Fibroblast of villous mesenchyme (primary cell): ENCODE data around the gene TMEM259. TPM values are rescaled to one million over a fixed set of nuclear protein-coding genes. Genes with fewer than 3 reads are reported as not detected.
"Not testable (repeated sequence)": the region's sequence is repeated elsewhere in the genome, so short reads cannot be mapped to it uniquely, and the experiment has no call there.

Source experiments
- DNase-seq: peaks from one replicate; pipeline ENCODE4 v3.0.0-alpha.2; 2010; ENCODE audit warnings: low read depth
- H3K4me3 ChIP-seq: 2 replicates; pipeline ENCODE4 v1.5.1; 2011; ENCODE audit warnings: low read depth, mild to moderate bottlenecking, low read length
- CTCF ChIP-seq: IDR thresholded peaks from 2 replicates; pipeline ENCODE4 v1.5.1; 2012; ENCODE audit warnings: low read depth, mild to moderate bottlenecking, low read length; ENCODE audit not compliant: insufficient read depth
- total RNA-seq: library from RNA; depleted of rRNA; stranded (reverse); fragments of >200 nt; gene quantifications from 2 replicates; pipeline ENCODE4 v1.2.3, GENCODE V29; 2012

TMEM259 gene
- total RNA-seq, 1 donor, result 84.6 TPM

DNA sequence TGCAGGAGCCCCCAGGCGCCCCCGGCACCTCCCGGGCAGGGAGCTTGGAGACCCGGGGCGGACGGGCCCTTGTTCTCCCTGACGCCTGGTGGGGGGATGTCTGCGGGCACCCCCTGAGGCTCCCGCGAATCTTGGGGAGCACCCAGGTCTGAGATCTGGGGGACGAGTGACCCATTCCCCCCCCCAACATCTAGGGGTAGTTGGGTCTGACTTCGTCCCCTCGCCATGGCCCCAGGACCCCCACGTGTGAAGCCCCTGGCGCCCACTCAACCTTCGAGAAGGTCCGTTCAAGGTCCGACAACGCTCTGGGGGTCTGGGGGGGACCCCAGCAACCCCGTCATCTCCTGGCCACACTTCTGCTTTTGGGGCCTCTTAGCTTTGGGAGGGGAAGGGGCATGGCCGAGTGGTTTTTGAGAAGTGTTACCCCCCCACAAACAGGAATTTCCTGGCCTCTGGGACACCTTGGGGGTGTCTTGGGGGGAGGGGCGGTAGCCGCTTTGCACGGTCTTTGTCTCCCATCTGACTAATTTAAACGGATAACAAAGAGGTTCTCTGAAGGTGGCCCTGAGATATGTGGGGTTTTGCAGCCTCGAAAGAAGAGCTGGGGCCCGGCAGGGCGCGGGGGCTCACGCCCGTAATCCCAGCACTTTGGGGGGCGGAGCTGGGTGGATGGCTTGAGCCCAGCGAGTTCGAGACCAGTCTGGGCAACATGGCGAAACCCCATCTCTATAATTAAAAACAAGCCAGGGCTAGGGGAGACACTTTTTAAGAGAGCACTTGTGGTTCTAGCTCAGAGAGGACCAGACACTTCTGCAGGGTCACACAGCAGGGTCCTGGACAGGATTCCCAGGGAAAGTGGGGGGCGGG is 6.1 kb upstream of the TMEM259 start:
- TF ChIP-seq CTCF, result no peak
- peak overlapping the region; percentile 100 for H3K4me3 ChIP-seq
- DNase-seq, result no peak

- TF ChIP-seq CTCF, result no peak
- DNase-seq, result peak; percentile 76
- peak within 1 kb of the TSS; percentile 100 for H3K4me3 ChIP-seq
These were observed 5.2 kb upstream of the TMEM259 start, which contains the start of gene CNN2 for GRCh38 chr19:1025960-1026782. CNN2 (plus strand) TSS chr19:1026608; CDS start chr19:1026662, 54 bp downstream.

DNA sequence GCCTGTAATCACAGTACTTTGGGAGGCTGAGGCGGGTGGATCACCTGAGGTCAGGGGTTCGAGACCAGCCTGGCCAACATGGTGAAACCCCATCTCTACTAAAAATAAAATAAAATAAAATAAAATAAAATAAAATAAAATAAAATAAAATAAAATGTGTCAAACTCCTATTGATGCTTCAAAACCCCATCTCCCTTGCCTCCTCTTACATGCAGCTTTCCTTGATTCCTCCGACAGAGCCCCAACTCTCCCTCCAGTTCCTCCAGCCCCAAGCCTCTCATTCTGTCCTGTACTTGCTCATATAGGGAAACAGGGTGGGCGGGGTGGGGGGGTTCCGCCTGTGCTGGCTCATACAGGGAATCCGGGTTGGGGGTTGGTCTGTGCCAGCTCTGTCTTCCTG is 4.2 kb upstream of the TMEM259 start:
- not testable (repeated sequence) for H3K4me3 ChIP-seq, DNase-seq

- not testable (repeated sequence) for H3K4me3 ChIP-seq, DNase-seq
These were observed 2.9 kb upstream of the TMEM259 start for GRCh38 chr19:1023883-1024188.

DNA sequence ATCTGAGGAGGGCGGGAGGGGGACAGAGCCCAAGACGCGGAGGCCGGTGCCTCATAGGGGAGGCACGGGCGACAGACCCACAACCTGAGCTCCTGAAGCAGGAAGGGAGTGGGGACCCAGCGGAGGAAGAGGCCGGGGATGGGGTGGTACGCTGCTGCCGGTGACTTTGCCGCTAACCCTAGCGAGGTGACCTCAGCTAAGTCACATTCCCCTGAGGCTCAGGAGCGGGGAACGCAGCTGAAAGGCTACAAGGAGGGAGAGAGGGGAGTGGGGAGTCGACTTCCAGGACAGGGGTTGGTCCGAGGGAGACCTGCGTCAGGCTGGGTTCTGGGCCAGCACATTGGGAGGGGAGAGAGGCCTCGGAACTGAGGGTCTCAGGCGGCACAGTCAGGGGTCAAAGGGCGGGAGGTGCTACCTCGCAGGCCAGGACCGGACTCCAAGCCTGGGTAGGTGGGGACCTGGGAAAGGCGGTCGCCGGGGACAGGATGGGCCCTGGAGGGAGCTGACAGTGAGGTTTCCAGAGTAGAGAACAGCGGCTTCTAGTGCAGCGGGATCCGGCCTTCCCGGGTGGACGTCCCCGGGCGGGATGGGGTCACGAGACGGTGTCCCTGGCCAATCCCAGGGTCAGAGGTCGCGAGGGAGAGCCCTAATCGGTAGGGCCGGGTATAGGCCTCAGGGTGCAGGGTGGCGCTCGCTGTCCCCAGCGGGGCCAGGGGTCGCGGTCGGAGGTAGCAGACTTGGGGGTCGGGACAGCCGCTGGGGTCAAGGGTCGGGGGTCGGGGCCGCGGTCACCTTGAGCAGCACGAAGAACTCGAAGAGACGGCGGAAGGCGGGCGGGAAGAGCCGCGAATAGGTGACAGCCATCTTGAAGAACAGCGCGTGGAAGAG is 699 bp downstream of the TMEM259 start:
- H3K4me3 ChIP-seq, result peak overlapping the region; percentile 84
- DNase-seq, result no peak
- no peak for TF ChIP-seq CTCF

DNA sequence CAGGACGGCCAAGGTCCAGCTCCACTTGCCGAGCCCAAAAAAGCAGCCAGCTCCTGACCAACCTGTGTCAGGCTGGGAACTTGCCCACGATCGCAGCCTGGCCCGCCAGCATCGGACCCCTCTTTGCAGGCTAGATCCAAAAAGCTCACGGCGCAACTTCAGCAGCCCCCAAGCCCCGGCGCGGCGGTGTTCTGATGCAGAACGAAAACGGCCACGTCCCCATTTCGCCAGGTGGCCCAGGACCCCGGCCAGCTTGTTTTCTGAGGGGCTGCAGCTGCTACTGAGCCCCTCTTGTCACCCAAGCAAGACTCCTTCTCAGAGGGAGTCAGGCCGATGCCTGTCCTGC is 1.3 kb downstream of the TMEM259 start:
- TF ChIP-seq CTCF, result no peak
- peak overlapping the region; percentile 84 for H3K4me3 ChIP-seq

DNA sequence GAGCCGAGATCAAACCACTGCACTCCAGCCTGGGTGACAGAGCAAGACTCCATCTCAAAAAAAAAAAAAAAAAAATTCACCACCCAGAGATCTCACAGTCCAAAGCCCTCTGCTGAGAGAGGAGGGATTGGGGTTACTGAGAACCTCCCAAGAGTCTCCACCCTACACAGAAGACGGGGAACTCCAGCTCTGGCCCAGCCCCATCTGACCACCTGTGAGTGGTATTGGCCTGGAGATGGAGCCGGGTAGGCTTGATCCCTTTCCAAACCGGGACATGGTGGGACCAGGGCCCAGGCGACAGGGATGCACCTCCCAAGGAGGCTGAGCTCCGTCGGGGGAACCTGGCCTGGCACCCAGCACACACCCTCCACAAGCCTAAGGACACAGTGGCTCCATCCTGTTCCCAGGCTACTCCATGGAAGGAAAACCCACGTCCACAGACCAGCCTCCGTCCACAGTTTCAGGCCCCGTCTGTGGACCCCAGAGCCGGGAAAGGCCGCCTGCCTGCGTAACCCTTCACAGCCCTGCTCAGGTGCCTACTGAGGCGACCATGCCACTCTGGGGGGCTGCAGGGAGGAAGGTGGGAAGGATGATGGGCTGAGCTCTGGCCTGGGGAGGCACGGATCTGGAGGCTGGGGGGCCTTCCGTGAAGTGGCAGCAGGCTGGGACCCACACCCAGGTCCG is 1.8 kb downstream of the TMEM259 start:
- no peak for TF ChIP-seq CTCF
- peak overlapping the region; percentile 84 for H3K4me3 ChIP-seq
- no peak for DNase-seq

More for the DNA sequence above, 1.3 kb downstream of the TMEM259 start:
- no peak for DNase-seq
